ENCODE data around the gene PRR9.

The PRR9 gene

GRCh38 chr1:153265457-153265856, 48.1 kb downstream of the PRR9 start:
- in situ Hi-C loops (cut with MboI; ENCODE audit: low sequenced_read_pairs, unreplicated experiment) = no loop called here

More at GRCh38 chr1:153265457-153265856, 48.1 kb downstream of the PRR9 start:
- DNase-seq (ENCODE audit: low spot score) = no peak
- TF ChIP-seq CTCF (IDR thresholded peaks at IDR 0.05; ENCODE audit: borderline replicate concordance, control extremely low read depth, extremely low read depth, insufficient read depth, missing control alignments) = no peak
